Right lobe of liver (tissue), 4 donors: Measurements from ENCODE around the gene FBXO3.

Source experiments
- POLR2A ChIP-seq: fragments of 450-650 bp; IDR thresholded peaks from one replicate; pipeline ENCODE4 v1.6.1; 2017; ENCODE audit warnings: antibody characterized with exemption, mild to moderate bottlenecking
- TF ChIP-seq, protein P1 (sequence below), 4 donors: fragments of 200-600 bp in 3 of 4; fragments of 450-650 bp in 1 of 4; IDR thresholded peaks; one replicate each; pipeline versions ENCODE4 v1.5.1 to v1.8.0; 2016 to 2022; ENCODE audit warnings: antibody characterized with exemption in 4 of 4, mild to moderate bottlenecking in 2 of 4
- donor health status: DM: no; HTN: no; CAD: no.
- donor health status: DM: no; HTN: no; CAD: no.
- donor health status: DM: no; HTN: yes; CAD: no.

- TF ChIP-seq, protein P1, sequence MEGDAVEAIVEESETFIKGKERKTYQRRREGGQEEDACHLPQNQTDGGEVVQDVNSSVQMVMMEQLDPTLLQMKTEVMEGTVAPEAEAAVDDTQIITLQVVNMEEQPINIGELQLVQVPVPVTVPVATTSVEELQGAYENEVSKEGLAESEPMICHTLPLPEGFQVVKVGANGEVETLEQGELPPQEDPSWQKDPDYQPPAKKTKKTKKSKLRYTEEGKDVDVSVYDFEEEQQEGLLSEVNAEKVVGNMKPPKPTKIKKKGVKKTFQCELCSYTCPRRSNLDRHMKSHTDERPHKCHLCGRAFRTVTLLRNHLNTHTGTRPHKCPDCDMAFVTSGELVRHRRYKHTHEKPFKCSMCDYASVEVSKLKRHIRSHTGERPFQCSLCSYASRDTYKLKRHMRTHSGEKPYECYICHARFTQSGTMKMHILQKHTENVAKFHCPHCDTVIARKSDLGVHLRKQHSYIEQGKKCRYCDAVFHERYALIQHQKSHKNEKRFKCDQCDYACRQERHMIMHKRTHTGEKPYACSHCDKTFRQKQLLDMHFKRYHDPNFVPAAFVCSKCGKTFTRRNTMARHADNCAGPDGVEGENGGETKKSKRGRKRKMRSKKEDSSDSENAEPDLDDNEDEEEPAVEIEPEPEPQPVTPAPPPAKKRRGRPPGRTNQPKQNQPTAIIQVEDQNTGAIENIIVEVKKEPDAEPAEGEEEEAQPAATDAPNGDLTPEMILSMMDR (IDR thresholded peaks at IDR 0.05), result no peak
- TF ChIP-seq POLR2A, result no peak
Observed at GRCh38 chr11:33712436-33712835, 61.9 kb downstream of the FBXO3 start.
